ENCODE measurements around the gene SOCS1.
"Not testable (repeated sequence)": the region's sequence is repeated elsewhere in the genome, so short reads cannot be mapped to it uniquely, and the experiment has no call there.

Gene SOCS1

GRCh38 chr16:11255737-11256660 is at the start of gene SOCS1:
Gene SOCS1 (minus strand): TSS chr16:11256204. CDS start chr16:11255478, 726 bp downstream.
- FAIRE-seq = no peak

- no peak for FAIRE-seq
These were observed 47.6 kb upstream of the SOCS1 start for GRCh38 chr16:11303405-11304138.

GRCh38 chr16:11302977-11303376 is 47.0 kb upstream of the SOCS1 start:
- no peak for FAIRE-seq

GRCh38 chr16:11301645-11302501 is 45.9 kb upstream of the SOCS1 start:
- FAIRE-seq = no peak

- FAIRE-seq = no peak
These were observed 44.5 kb upstream of the SOCS1 start for GRCh38 chr16:11300560-11300892.

GRCh38 chr16:11299865-11300559 is 44.0 kb upstream of the SOCS1 start:
- FAIRE-seq = no peak

GRCh38 chr16:11298950-11299547 is 43.0 kb upstream of the SOCS1 start:
- not testable (repeated sequence) for FAIRE-seq

GRCh38 chr16:11298143-11298900 is 42.3 kb upstream of the SOCS1 start:
- no peak for FAIRE-seq

GRCh38 chr16:11297492-11298142 is 41.6 kb upstream of the SOCS1 start:
- FAIRE-seq = no peak

GRCh38 chr16:11296706-11297491 is 40.9 kb upstream of the SOCS1 start:
- no peak for FAIRE-seq

GRCh38 chr16:11296351-11296705 is 40.3 kb upstream of the SOCS1 start:
- no peak for FAIRE-seq

- FAIRE-seq = no peak
These were observed 39.7 kb upstream of the SOCS1 start for GRCh38 chr16:11295672-11296071.

- FAIRE-seq = no peak
These were observed 36.2 kb upstream of the SOCS1 start for GRCh38 chr16:11292076-11292748.

GRCh38 chr16:11291091-11291703 is 35.2 kb upstream of the SOCS1 start:
- no peak for FAIRE-seq

GRCh38 chr16:11290102-11290893 is 34.3 kb upstream of the SOCS1 start:
- FAIRE-seq = no peak

- FAIRE-seq = not testable (repeated sequence)
These were observed 33.7 kb upstream of the SOCS1 start for GRCh38 chr16:11289696-11290095.

GRCh38 chr16:11289202-11289601 is 33.2 kb upstream of the SOCS1 start:
- FAIRE-seq = no peak

GRCh38 chr16:11285842-11286241 is 29.8 kb upstream of the SOCS1 start:
- FAIRE-seq = no peak
